GM12878 (cell line): ENCODE measurements around the gene FTL. TPM values are rescaled to one million over a fixed set of nuclear protein-coding genes. Genes with fewer than 3 reads are reported as not detected.

ENCODE experiments used
- CREB1 ChIP-seq: IDR thresholded peaks from 2 replicates; pipeline ENCODE4 v1.6.1; 2012; ENCODE audit warnings: low read depth, mild to moderate bottlenecking, inconsistent platforms
- IRF3 ChIP-seq: fragments of 450-650 bp; IDR thresholded peaks from 2 replicates; pipeline ENCODE4 v1.6.1; 2014; ENCODE audit warnings: mild to moderate bottlenecking
- KDM1A ChIP-seq: fragments of 200-600 bp; sonication (generic); IDR thresholded peaks from 2 replicates; pipeline ENCODE4 v1.6.1; 2016; ENCODE audit warnings: borderline replicate concordance
- MAX ChIP-seq: IDR thresholded peaks from 2 replicates; pipeline ENCODE4 v1.6.1; 2012; ENCODE audit warnings: low read depth, low read length, improper control_type of control experiment
- NR2C1 ChIP-seq: fragments of 450-650 bp; IDR thresholded peaks from 2 replicates; pipeline ENCODE4 v1.6.1; 2017; ENCODE audit warnings: antibody characterized with exemption, mild to moderate bottlenecking, moderate library complexity
- RFX5 ChIP-seq: IDR thresholded peaks from 2 replicates; pipeline ENCODE4 v1.6.1; 2011; ENCODE audit warnings: low read depth, low read length, improper control_type of control experiment
- SPI1 ChIP-seq: IDR thresholded peaks from 2 replicates; pipeline ENCODE4 v1.6.1; 2011; ENCODE audit warnings: low read depth, mild to moderate bottlenecking, low read length, moderate library complexity, borderline replicate concordance; ENCODE audit not compliant: insufficient read depth
- USF2 ChIP-seq: IDR thresholded peaks from 2 replicates; pipeline ENCODE4 v1.6.1; 2011; ENCODE audit warnings: low read depth, low read length, improper control_type of control experiment, borderline replicate concordance
- ZNF592 ChIP-seq: fragments of 450-650 bp; IDR thresholded peaks from 2 replicates; pipeline ENCODE4 v1.6.1; 2017; ENCODE audit warnings: mild to moderate bottlenecking, moderate library complexity
- polyA plus RNA-seq, 11 experiments: library from polyadenylated mRNA; depleted of rRNA in 4 of 11; unstranded in 6 of 11; stranded (reverse) in 5 of 11; fragments of >200 nt; fragmentation: Nextera tagmentation in 4 of 11; fragmentation: Illumina TruSeq in 1 of 11; extraction: Ambion mirVana in 4 of 11; extraction: Trizol in 1 of 11; gene quantifications; 1 replicate in 1 of 11; 2 replicates in 10 of 11; pipeline versions ENCODE4 v1.2.1 to v1.2.3, GENCODE V29; 2011 to 2016; ENCODE audit warnings: inconsistent platforms in 2 of 11, missing spikeins in 2 of 11, low read depth in 1 of 11
- total RNA-seq, 4 experiments: library from RNA; depleted of rRNA in 3 of 4; stranded (reverse); fragments of >200 nt in 3 of 4; fragmentation: Illumina TruSeq in 1 of 4; extraction: Trizol in 1 of 4; gene quantifications; 2 replicates each; pipeline versions ENCODE4 v1.2.1 to v1.2.3, GENCODE V29; 2013 to 2021

The FTL gene
- total and polyA plus RNA-seq, 10 of the 15 experiments (the other 5 are each of a cell fraction or from before 2014, with no cell fraction given): 364 to 8,913 (median 1,595) TPM

GRCh38 chr19:49009828-49010227 lies 44.7 kb downstream of the FTL start (continued):
- TF ChIP-seq SPI1 (no peak), USF2 (no peak), NR2C1 (no peak), CREB1 (no peak), MAX (no peak), KDM1A (no peak), RFX5 (no peak), IRF3 (no peak), ZNF592 (no peak)
